VCaP (cell line): Measurements from ENCODE around the gene FAM181A.

ENCODE experiments used
- H3K27ac ChIP-seq: fragments of 450-650 bp; 2 replicates; pipeline ENCODE4 v1.5.1; 2017
- TF ChIP-seq, protein P1 (sequence below): fragments of 450-650 bp; conservative IDR thresholded peaks from 2 replicates; pipeline ENCODE4 v1.5.1; 2017; ENCODE audit warnings: mild to moderate bottlenecking, moderate library complexity

Gene FAM181A

DNA sequence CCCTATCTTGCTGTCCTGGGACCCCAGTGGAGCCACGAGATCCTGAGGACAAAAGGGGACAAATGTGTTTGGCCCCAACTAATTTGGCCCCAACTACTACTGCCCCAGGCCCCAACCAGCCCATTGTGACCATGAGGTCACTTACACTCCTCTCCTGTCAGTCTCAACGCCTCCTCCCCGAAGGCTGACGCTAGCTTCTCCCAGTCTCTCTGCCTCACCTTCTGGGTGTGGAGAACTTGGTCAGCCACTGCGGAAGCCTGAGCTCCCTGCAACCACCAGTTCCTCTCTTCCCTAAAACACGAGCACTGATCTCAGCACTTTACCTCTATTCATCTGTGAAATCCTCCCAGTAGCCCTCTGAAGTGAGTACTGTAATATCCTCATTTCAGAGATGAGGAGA is 13.3 kb downstream of the FAM181A start:
- no peak overlapping the region for H3K27ac ChIP-seq
- TF ChIP-seq, protein P1, sequence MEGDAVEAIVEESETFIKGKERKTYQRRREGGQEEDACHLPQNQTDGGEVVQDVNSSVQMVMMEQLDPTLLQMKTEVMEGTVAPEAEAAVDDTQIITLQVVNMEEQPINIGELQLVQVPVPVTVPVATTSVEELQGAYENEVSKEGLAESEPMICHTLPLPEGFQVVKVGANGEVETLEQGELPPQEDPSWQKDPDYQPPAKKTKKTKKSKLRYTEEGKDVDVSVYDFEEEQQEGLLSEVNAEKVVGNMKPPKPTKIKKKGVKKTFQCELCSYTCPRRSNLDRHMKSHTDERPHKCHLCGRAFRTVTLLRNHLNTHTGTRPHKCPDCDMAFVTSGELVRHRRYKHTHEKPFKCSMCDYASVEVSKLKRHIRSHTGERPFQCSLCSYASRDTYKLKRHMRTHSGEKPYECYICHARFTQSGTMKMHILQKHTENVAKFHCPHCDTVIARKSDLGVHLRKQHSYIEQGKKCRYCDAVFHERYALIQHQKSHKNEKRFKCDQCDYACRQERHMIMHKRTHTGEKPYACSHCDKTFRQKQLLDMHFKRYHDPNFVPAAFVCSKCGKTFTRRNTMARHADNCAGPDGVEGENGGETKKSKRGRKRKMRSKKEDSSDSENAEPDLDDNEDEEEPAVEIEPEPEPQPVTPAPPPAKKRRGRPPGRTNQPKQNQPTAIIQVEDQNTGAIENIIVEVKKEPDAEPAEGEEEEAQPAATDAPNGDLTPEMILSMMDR = no peak

- TF ChIP-seq, protein P1 = no peak
- H3K27ac ChIP-seq = no peak overlapping the region
Observed at GRCh38 chr14:93941293-93941910, 14.3 kb downstream of the FAM181A start.

DNA sequence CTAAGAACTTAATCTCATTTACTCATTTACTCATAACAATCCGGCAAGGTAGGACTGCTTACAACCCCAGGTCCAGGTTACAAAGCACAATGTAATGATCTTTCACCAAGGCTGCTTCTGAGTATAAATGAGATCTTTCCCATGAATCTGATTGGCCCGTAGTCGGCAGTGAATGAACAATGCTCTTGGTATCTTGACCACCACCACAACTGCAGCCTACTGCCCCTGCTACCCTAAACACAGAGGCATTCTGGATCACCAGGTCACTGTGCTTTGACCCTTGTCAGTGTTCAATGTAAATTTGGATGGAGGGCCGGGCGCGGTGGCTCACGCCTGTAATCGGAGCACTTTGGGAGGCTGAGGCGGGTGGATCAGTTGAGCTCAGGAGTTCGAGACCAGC is 15.9 kb downstream of the FAM181A start:
- H3K27ac ChIP-seq = no peak overlapping the region
- TF ChIP-seq, protein P1 = no peak

- TF ChIP-seq, protein P1 = no peak
- no peak overlapping the region for H3K27ac ChIP-seq
Observed at GRCh38 chr14:93943930-93944329, 16.8 kb downstream of the FAM181A start.

DNA sequence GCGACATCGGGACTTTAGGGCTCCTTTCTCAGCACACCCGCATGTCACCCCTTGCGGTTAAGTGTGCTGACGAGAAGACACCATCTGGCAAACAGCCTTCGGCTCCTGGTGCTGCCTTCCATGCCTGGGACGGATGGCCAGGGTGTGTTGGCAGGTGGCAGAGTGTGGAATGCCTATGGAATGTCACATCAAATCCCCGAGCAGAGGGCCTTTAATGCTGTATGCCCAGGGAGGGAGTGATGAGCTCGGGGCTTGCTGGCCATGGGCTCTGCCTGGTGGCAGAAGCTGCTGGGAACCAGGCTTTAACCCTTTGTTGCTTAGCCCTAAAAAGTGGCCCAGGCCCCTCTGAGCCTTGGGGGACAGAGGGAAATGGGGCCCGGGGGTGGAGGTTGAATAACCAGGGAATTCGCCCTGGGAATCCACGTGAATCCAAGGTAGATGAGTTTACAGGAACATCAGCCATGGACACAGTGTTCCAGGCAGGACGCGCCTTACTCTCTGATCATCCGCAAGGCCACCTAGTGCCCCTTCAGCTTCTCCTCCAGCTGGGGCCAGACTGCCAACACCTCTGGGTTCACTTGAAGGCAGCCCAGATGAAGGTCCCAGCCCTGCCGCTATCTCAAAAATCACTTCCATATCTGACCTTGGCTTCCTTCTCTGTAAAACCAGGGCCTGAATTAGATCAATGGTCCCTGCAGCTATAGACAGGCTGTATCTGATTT is 17.4 kb downstream of the FAM181A start:
- TF ChIP-seq, protein P1 = no peak
- H3K27ac ChIP-seq = no peak overlapping the region

DNA sequence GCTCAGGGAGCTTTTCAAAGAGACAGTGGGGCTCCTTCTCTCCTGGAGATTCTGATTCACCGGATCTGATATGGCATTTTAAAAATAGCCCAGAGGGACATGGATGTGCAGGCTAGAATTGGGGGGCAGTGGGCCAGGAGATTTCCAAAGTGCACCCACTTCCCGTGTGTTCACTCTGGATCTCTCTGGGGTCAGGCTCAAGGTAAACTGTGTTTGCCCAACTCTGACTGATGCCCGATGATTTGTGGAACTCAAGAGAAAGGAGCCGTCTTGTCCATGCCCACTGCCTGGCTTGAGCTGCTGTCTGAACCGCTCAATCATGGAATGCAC is 17.9 kb downstream of the FAM181A start:
- TF ChIP-seq, protein P1 = no peak
- no peak overlapping the region for H3K27ac ChIP-seq

- TF ChIP-seq, protein P1 = no peak
- no peak overlapping the region for H3K27ac ChIP-seq
Observed at GRCh38 chr14:93946104-93946503, 19.0 kb downstream of the FAM181A start.
